Muscle of back (tissue), 11 donors: Measurements from ENCODE around the gene GCH1. TPM values are rescaled to one million over a fixed set of nuclear protein-coding genes. Genes with fewer than 3 reads are reported as not detected.
A peak's percentile ranks its signal among the peaks of the same experiment; 100 is the strongest.
"Not testable (repeated sequence)": the region's sequence is repeated elsewhere in the genome, so short reads cannot be mapped to it uniquely, and the experiment has no call there.

ENCODE experiments used
- DNase-seq, 3 donors: peaks; one replicate each; pipeline versions ENCODE4 v3.0.0 to v3.0.0-alpha.2; 2013
- polyA plus RNA-seq, 10 donors: library from polyadenylated mRNA; unstranded; fragments of 120-200 nt; gene quantifications; one replicate each; pipeline ENCODE4 v1.2.1, GENCODE V29; 2013; ENCODE audit not compliant: insufficient read length in 10 of 10

GCH1 gene
- polyA plus RNA-seq, 10 donors = 3.5 to 6.8 (median 4.5) TPM

- not testable (repeated sequence) for DNase-seq
Measured at GRCh38 chr14:54801482-54801881, 101.1 kb downstream of the GCH1 start.

GRCh38 chr14:54798465-54799124 is 104.0 kb downstream of the GCH1 start:
- DNase-seq = no peak

GRCh38 chr14:54797986-54798385 is 104.6 kb downstream of the GCH1 start:
- DNase-seq = no peak

- DNase-seq = no peak
Measured at GRCh38 chr14:54797556-54797955, 105.1 kb downstream of the GCH1 start.

- peak in 1 of 3 donors; percentile 60 for DNase-seq
Measured at GRCh38 chr14:54796961-54797360, 105.7 kb downstream of the GCH1 start.

GRCh38 chr14:54794796-54795195 is 107.8 kb downstream of the GCH1 start:
- DNase-seq = no peak

- DNase-seq = no peak
Measured at GRCh38 chr14:54794159-54794558, 108.5 kb downstream of the GCH1 start.

GRCh38 chr14:54792288-54792687 is 110.3 kb downstream of the GCH1 start:
- no peak for DNase-seq

Other genes starting within 250 kb of the GCH1 start
- 10 to 100 TPM in 3 of 10 donors, 1 to 10 TPM in 7; 7.0 to 11.7 (median 8.7) TPM for gene WDHD1, start 124.3 kb upstream of the GCH1 start, polyA plus RNA-seq
- gene SOCS4, start 124.4 kb upstream of the GCH1 start, polyA plus RNA-seq = 10 to 100 TPM in 7 of 10 donors, 1 to 10 TPM in 3; 7.5 to 13.8 (median 11.3) TPM
- gene MAPK1IP1L, start 148.8 kb upstream of the GCH1 start, polyA plus RNA-seq = 10 to 100 TPM; 48.8 to 66.6 (median 61.0) TPM
- gene LGALS3, start 226.4 kb upstream of the GCH1 start, polyA plus RNA-seq = 10 to 100 TPM; 26.6 to 80.8 (median 36.5) TPM